ENCODE measurements around the gene TRIB2. TPM values are rescaled to one million over a fixed set of nuclear protein-coding genes. Genes with fewer than 3 reads are reported as not detected.
"Not testable (repeated sequence)": the region's sequence is repeated elsewhere in the genome, so short reads cannot be mapped to it uniquely, and the experiment has no call there.

Gene TRIB2
- total RNA-seq, result 100 to 1,000 TPM; 166 to 170 TPM
- total RNA-seq, result 203 to 251 reads per million in 2 donors

GRCh38 chr2:12716282-12717190, at the start of gene TRIB2:
TSS of gene TRIB2 (plus strand) at chr2:12716936. CDS start at chr2:12718308, 1,372 bp downstream.
- Mint-ChIP-seq H3K27ac (peak within 1 kb of the TSS; percentile 98), H3K27me3 (no peaks in the 10 kb centered on the region), H3K36me3 (ENCODE audit: low read depth) (peaks cover 11% of the 10 kb centered on the region), H3K4me1 (peaks cover 55% of the 10 kb centered on the region), H3K4me3 (peak within 1 kb of the TSS; percentile 99)
- H3K9me3 ChIP-seq (ENCODE audit: control insufficient read depth, low read length, poor library complexity, severe bottlenecking), result no peaks in the 10 kb centered on the region
- DNase-seq (peak; percentile 84 to 94 (median 93)), ATAC-seq (peak; percentile 81)

GRCh38 chr2:12669036-12669435, 47.7 kb upstream of the TRIB2 start:
- no peak for DNase-seq
- H3K4me1 Mint-ChIP-seq, result no peaks in the 10 kb centered on the region
- no peak overlapping the region for H3K27ac Mint-ChIP-seq
- no peak overlapping the region for H3K4me3 Mint-ChIP-seq
- H3K9me3 ChIP-seq (ENCODE audit: control insufficient read depth, low read length, poor library complexity, severe bottlenecking), result no peaks in the 10 kb centered on the region
- no peaks in the 10 kb centered on the region for H3K27me3 Mint-ChIP-seq
- no peaks in the 10 kb centered on the region for H3K36me3 Mint-ChIP-seq (ENCODE audit: low read depth)
- no peak for ATAC-seq

GRCh38 chr2:12672711-12673315, 43.9 kb upstream of the TRIB2 start:
- no peaks in the 10 kb centered on the region for H3K27me3 Mint-ChIP-seq
- H3K4me3 Mint-ChIP-seq, result no peak overlapping the region
- H3K27ac Mint-ChIP-seq, result no peak overlapping the region
- no peak for DNase-seq
- H3K4me1 Mint-ChIP-seq, result peaks cover 5% of the 10 kb centered on the region
- no peak for ATAC-seq
- peaks cover 2% of the 10 kb centered on the region for H3K36me3 Mint-ChIP-seq (ENCODE audit: low read depth)
- no peaks in the 10 kb centered on the region for H3K9me3 ChIP-seq (ENCODE audit: control insufficient read depth, low read length, poor library complexity, severe bottlenecking)

- no peaks in the 10 kb centered on the region for H3K9me3 ChIP-seq (ENCODE audit: control insufficient read depth, low read length, poor library complexity, severe bottlenecking)
- ATAC-seq (no peak), DNase-seq (no peak)
- peaks cover 2% of the 10 kb centered on the region for H3K36me3 Mint-ChIP-seq (ENCODE audit: low read depth)
- H3K4me1 Mint-ChIP-seq, result peaks cover 5% of the 10 kb centered on the region
- no peak overlapping the region for H3K4me3 Mint-ChIP-seq
- no peak overlapping the region for H3K27ac Mint-ChIP-seq
- H3K27me3 Mint-ChIP-seq, result no peaks in the 10 kb centered on the region
These were observed 42.0 kb upstream of the TRIB2 start for GRCh38 chr2:12674644-12675328.

- H3K27ac Mint-ChIP-seq, result no peak overlapping the region
- ATAC-seq (no peak), DNase-seq (no peak)
- peaks cover 5% of the 10 kb centered on the region for H3K4me1 Mint-ChIP-seq
- H3K36me3 Mint-ChIP-seq (ENCODE audit: low read depth), result peaks cover 2% of the 10 kb centered on the region
- H3K27me3 Mint-ChIP-seq, result no peaks in the 10 kb centered on the region
- no peaks in the 10 kb centered on the region for H3K9me3 ChIP-seq (ENCODE audit: control insufficient read depth, low read length, poor library complexity, severe bottlenecking)
- no peak overlapping the region for H3K4me3 Mint-ChIP-seq
These were observed 41.4 kb upstream of the TRIB2 start for GRCh38 chr2:12675352-12675795.

GRCh38 chr2:12675801-12676200, 40.9 kb upstream of the TRIB2 start:
- peaks cover 2% of the 10 kb centered on the region for H3K36me3 Mint-ChIP-seq (ENCODE audit: low read depth)
- no peak overlapping the region for H3K27ac Mint-ChIP-seq
- H3K4me1 Mint-ChIP-seq, result peaks cover 5% of the 10 kb centered on the region
- ATAC-seq, result no peak
- DNase-seq, result no peak
- H3K27me3 Mint-ChIP-seq, result no peaks in the 10 kb centered on the region
- no peak overlapping the region for H3K4me3 Mint-ChIP-seq
- H3K9me3 ChIP-seq (ENCODE audit: control insufficient read depth, low read length, poor library complexity, severe bottlenecking), result no peaks in the 10 kb centered on the region

GRCh38 chr2:12676771-12677170, 40.0 kb upstream of the TRIB2 start:
- DNase-seq, result no peak
- Mint-ChIP-seq H3K4me1 (peaks cover 5% of the 10 kb centered on the region), H3K27me3 (no peaks in the 10 kb centered on the region), H3K27ac (no peak overlapping the region), H3K4me3 (no peak overlapping the region), H3K36me3 (ENCODE audit: low read depth) (peaks cover 2% of the 10 kb centered on the region)
- H3K9me3 ChIP-seq (ENCODE audit: control insufficient read depth, low read length, poor library complexity, severe bottlenecking), result no peaks in the 10 kb centered on the region
- no peak for ATAC-seq

- peaks cover 2% of the 10 kb centered on the region for H3K36me3 Mint-ChIP-seq (ENCODE audit: low read depth)
- ATAC-seq (no peak), DNase-seq (no peak)
- peaks cover 5% of the 10 kb centered on the region for H3K4me1 Mint-ChIP-seq
- H3K27ac Mint-ChIP-seq, result no peak overlapping the region
- H3K27me3 Mint-ChIP-seq, result no peaks in the 10 kb centered on the region
- H3K4me3 Mint-ChIP-seq, result no peak overlapping the region
- no peaks in the 10 kb centered on the region for H3K9me3 ChIP-seq (ENCODE audit: control insufficient read depth, low read length, poor library complexity, severe bottlenecking)
These were observed 38.5 kb upstream of the TRIB2 start for GRCh38 chr2:12678186-12678585.

GRCh38 chr2:12679550-12680072, 37.1 kb upstream of the TRIB2 start:
- H3K4me1 Mint-ChIP-seq, result peaks cover 7% of the 10 kb centered on the region
- no peak overlapping the region for H3K4me3 Mint-ChIP-seq
- H3K9me3 ChIP-seq (ENCODE audit: control insufficient read depth, low read length, poor library complexity, severe bottlenecking), result no peaks in the 10 kb centered on the region
- no peaks in the 10 kb centered on the region for H3K27me3 Mint-ChIP-seq
- DNase-seq (no peak), ATAC-seq (no peak)
- no peak overlapping the region for H3K27ac Mint-ChIP-seq
- H3K36me3 Mint-ChIP-seq (ENCODE audit: low read depth), result peaks cover 2% of the 10 kb centered on the region

- H3K36me3 Mint-ChIP-seq (ENCODE audit: low read depth); H3K4me3 Mint-ChIP-seq; ATAC-seq; H3K4me1 Mint-ChIP-seq; H3K27ac Mint-ChIP-seq; H3K27me3 Mint-ChIP-seq; DNase-seq; H3K9me3 ChIP-seq (ENCODE audit: control insufficient read depth, low read length, poor library complexity, severe bottlenecking): not testable (repeated sequence)
These were observed 36.6 kb upstream of the TRIB2 start for GRCh38 chr2:12680115-12680514.

GRCh38 chr2:12682017-12682416, 34.7 kb upstream of the TRIB2 start:
- H3K4me3 Mint-ChIP-seq, result no peak overlapping the region
- DNase-seq, result no peak
- no peak for ATAC-seq
- no peaks in the 10 kb centered on the region for H3K36me3 Mint-ChIP-seq (ENCODE audit: low read depth)
- H3K4me1 Mint-ChIP-seq, result peaks cover 11% of the 10 kb centered on the region
- no peaks in the 10 kb centered on the region for H3K27me3 Mint-ChIP-seq
- no peak overlapping the region for H3K27ac Mint-ChIP-seq
- no peaks in the 10 kb centered on the region for H3K9me3 ChIP-seq (ENCODE audit: control insufficient read depth, low read length, poor library complexity, severe bottlenecking)

- Mint-ChIP-seq H3K36me3 (ENCODE audit: low read depth) (no peaks in the 10 kb centered on the region), H3K27ac (no peak overlapping the region), H3K4me3 (no peak overlapping the region), H3K4me1 (peaks cover 9% of the 10 kb centered on the region), H3K27me3 (no peaks in the 10 kb centered on the region)
- ATAC-seq (no peak), DNase-seq (no peak)
- H3K9me3 ChIP-seq (ENCODE audit: control insufficient read depth, low read length, poor library complexity, severe bottlenecking), result no peaks in the 10 kb centered on the region
These were observed 33.2 kb upstream of the TRIB2 start for GRCh38 chr2:12683457-12684100.

Data from T-helper 17 cell (primary cell).